B cell (primary cell): Measurements from ENCODE around the gene RNF17. TPM values are rescaled to one million over a fixed set of nuclear protein-coding genes. Genes with fewer than 3 reads are reported as not detected.

ENCODE experiments used
- ATAC-seq: fragments of 200-7000 bp; cut with Tn5 transposase; one replicate; pipeline ENCODE4 v1.10.0; 2021; ENCODE audit warnings: low read depth, mild to moderate bottlenecking, moderate number of reproducible peaks, moderate library complexity
- CTCF ChIA-PET: fragments of 350-600 bp; sonication (Branson Sonifier 250); formaldehyde crosslinking; loops from one replicate; lab custom pipeline; 2021; ENCODE audit warnings: antibody characterized with exemption, inconsistent platforms; lab: Charles Lee
- POLR2A ChIA-PET: fragments of 350-600 bp; sonication (Branson Sonifier 250); formaldehyde crosslinking; loops from one replicate; lab custom pipeline; 2021; ENCODE audit warnings: antibody characterized with exemption; lab: Charles Lee
- DNase-seq: peaks from one replicate; pipeline ENCODE4 v3.0.0; 2013
- H2AFZ ChIP-seq: 2 replicates; pipeline ENCODE4 v1.6.1; 2012; ENCODE audit warnings: mild to moderate bottlenecking, low read depth, low read length; ENCODE audit not compliant: insufficient read depth, poor library complexity, severe bottlenecking
- H3K27ac ChIP-seq, 2 donors: 1 replicate in 1 of 2; 2 replicates in 1 of 2; pipeline ENCODE4 v1.5.1; 2012 to 2013; ENCODE audit warnings: low read length in 2 of 2, mild to moderate bottlenecking in 2 of 2, moderate library complexity in 1 of 2
- H3K27me3 ChIP-seq, 4 experiments: fragments of 200-600 bp in 1 of 4; sonication (generic) in 1 of 4; replicated peaks in 1 of 4; 1 replicate in 2 of 4; 2 replicates in 2 of 4; pipeline versions ENCODE4 v1.6.1 to v1.7.0; 2013 to 2016; ENCODE audit warnings: low read length in 3 of 4, mild to moderate bottlenecking in 2 of 4, mixed read lengths in 1 of 4, moderate library complexity in 1 of 4; ENCODE audit not compliant: insufficient read depth in 4 of 4, control insufficient read depth in 3 of 4; ENCODE audit errors: control extremely low read depth in 1 of 4
- H3K36me3 ChIP-seq, 2 experiments: replicated peaks in 1 of 2; 1 replicate in 1 of 2; 2 replicates in 1 of 2; pipeline versions ENCODE4 v1.6.1 to v1.7.1; 2013; ENCODE audit warnings: low read length in 1 of 2; ENCODE audit not compliant: insufficient read depth in 2 of 2, control insufficient read depth in 1 of 2; ENCODE audit errors: control extremely low read depth in 1 of 2, extremely low read depth in 1 of 2
- H3K4me1 ChIP-seq, 2 donors: fragments of 200-600 bp in 1 of 2; sonication (generic) in 1 of 2; 1 replicate in 1 of 2; 2 replicates in 1 of 2; pipeline versions ENCODE4 v1.5.1 to v1.6.1; 2013 to 2017; ENCODE audit warnings: low read length in 2 of 2; ENCODE audit not compliant: control insufficient read depth in 2 of 2, insufficient read depth in 2 of 2
- H3K4me2 ChIP-seq: replicated peaks from 2 replicates; pipeline ENCODE3; 2012; ENCODE audit warnings: mild to moderate bottlenecking, low read depth, low read length; ENCODE audit not compliant: poor library complexity, severe bottlenecking
- H3K4me3 ChIP-seq, 5 experiments: fragments of 200-600 bp in 1 of 5; sonication (generic) in 1 of 5; 1 replicate in 3 of 5; 2 replicates in 2 of 5; pipeline versions ENCODE4 v1.5.1 to v1.7.0; 2011 to 2016; ENCODE audit warnings: low read length in 4 of 5, mild to moderate bottlenecking in 4 of 5, low read depth in 2 of 5, control low read depth in 1 of 5, moderate library complexity in 1 of 5; ENCODE audit not compliant: insufficient read depth in 1 of 5; ENCODE audit errors: control extremely low read depth in 1 of 5, extremely low read depth in 1 of 5
- H3K79me2 ChIP-seq: fragments of 200-600 bp; sonication (generic); one replicate; pipeline ENCODE4 v1.6.0; 2016; ENCODE audit warnings: low read length; ENCODE audit not compliant: control insufficient read depth, insufficient read depth
- H3K9ac ChIP-seq: fragments of 200-600 bp; sonication (generic); 2 replicates; pipeline ENCODE4 v1.6.1; 2017; ENCODE audit warnings: mild to moderate bottlenecking, low read length, moderate library complexity
- H3K9me3 ChIP-seq, 3 donors: one replicate each; pipeline versions ENCODE4 v1.6.1 to v1.7.1; 2013; ENCODE audit warnings: low read length in 2 of 3; ENCODE audit not compliant: control insufficient read depth in 2 of 3, insufficient read depth in 1 of 3; ENCODE audit errors: control extremely low read depth in 1 of 3
- H4K20me1 ChIP-seq: 2 replicates; pipeline ENCODE4 v1.6.0; 2012; ENCODE audit warnings: mild to moderate bottlenecking, low read length; ENCODE audit not compliant: insufficient read depth, control insufficient read depth, poor library complexity, severe bottlenecking
- H3K27ac Mint-ChIP-seq: one replicate; pipeline ENCODE4 v1.8.0; 2021; ENCODE audit warnings: mixed read lengths
- H3K27me3 Mint-ChIP-seq: one replicate; pipeline ENCODE4 v1.8.0; 2021; ENCODE audit warnings: mixed read lengths
- H3K4me1 Mint-ChIP-seq: one replicate; pipeline ENCODE4 v1.8.0; 2021; ENCODE audit warnings: mixed read lengths
- H3K4me3 Mint-ChIP-seq: one replicate; pipeline ENCODE4 v1.8.0; 2021; ENCODE audit warnings: mixed read lengths
- H3K9me3 Mint-ChIP-seq: one replicate; pipeline ENCODE4 v1.8.0; 2022; ENCODE audit warnings: mixed read lengths; ENCODE audit not compliant: insufficient read depth
- CTCF ChIP-seq: fragments of 200-600 bp; IDR thresholded peaks from one replicate; pipeline ENCODE4 v1.8.0; 2022; ENCODE audit warnings: antibody characterized with exemption, mild to moderate bottlenecking
- EZH2 ChIP-seq: IDR thresholded peaks from 2 replicates; pipeline ENCODE4 v1.6.1; 2012; ENCODE audit warnings: borderline replicate concordance, low read depth, mild to moderate bottlenecking, moderate library complexity, low read length; ENCODE audit not compliant: insufficient read depth, poor library complexity, severe bottlenecking
- WGBS: methylation state at CpG from one replicate; pipeline ENCODE4 v1.1.5; 2013; ENCODE audit warnings: missing lambda C conversion rate; ENCODE audit not compliant: insufficient coverage; 5-methylcytosine and 5-hydroxymethylcytosine counted together
- intact Hi-C: fragments of 100-400 bp; cut with micrococcal nuclease; formaldehyde crosslinking; loops from one replicate; pipeline ENCODE4 v1.10.0; 2022
- polyA plus RNA-seq: library from polyadenylated mRNA; depleted of rRNA; stranded (reverse); fragments of >200 nt; gene quantifications from 2 replicates; pipeline ENCODE4 v1.2.3, GENCODE V29; 2012
- total RNA-seq, 2 donors: library from RNA; stranded (reverse); fragments of 120-200 nt in 1 of 2; gene quantifications; 1 replicate in 1 of 2; 2 replicates in 1 of 2; pipeline versions ENCODE4 v1.2.3 to v1.2.4, GENCODE V29; 2013 to 2022

The RNF17 gene
- total and polyA plus RNA-seq, 2 donors (not counting 1 experiment from before 2014, with no cell fraction given) = 0.12 TPM; not detected in 1

DNA sequence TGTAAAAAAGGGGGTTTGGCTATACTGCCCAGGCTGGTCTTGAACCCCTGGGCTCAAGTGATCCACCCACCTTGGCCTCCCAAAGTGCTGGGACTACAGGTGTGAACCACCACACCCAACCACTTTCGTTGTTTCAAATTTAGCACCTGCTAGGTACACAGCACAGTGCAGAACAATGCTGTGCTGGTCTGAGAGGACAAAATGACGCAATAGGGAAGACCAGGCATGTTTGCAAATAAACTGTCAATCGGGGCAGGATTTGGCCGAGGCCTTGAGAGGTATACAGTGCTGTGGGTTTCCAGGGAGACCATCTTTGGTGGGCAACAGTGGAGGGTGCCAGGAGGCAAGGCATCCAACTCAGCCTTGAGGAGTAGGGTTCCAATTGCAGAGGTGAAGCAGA lies 46.8 kb upstream of the RNF17 start:
- Histone ChIP-seq H3K27ac (no peak overlapping the region), H4K20me1 (no peaks in the 10 kb centered on the region), H3K9ac (no peak overlapping the region), H3K9me3 (no peaks in the 10 kb centered on the region), H3K79me2 (no peaks in the 10 kb centered on the region), H3K4me2 (no peak overlapping the region), H3K4me1 (no peaks in the 10 kb centered on the region), H3K4me3 (no peak overlapping the region), H3K27me3 (peaks cover 0 to 2% (median 0%) of the 10 kb centered on the region in 4 experiments), H2AFZ (no peak overlapping the region), H3K36me3 (no peaks in the 10 kb centered on the region)
- ChIA-PET CTCF (interaction anchor here (0.7 kb wide), 1 partner anchor 136 kb away, joined by 3 read pairs; no protein-coding TSS in a partner anchor), POLR2A (no interaction called here)
- Mint-ChIP-seq H3K4me1 (no peaks in the 10 kb centered on the region), H3K9me3 (no peaks in the 10 kb centered on the region), H3K27me3 (peaks cover 10% of the 10 kb centered on the region), H3K4me3 (no peak overlapping the region), H3K27ac (no peak overlapping the region)
- DNase-seq (no peak), ATAC-seq (no peak)
- WGBS = 77% methylated on average over 4 of the region's 4 CpGs
- intact Hi-C loops = no loop called here
- TF ChIP-seq CTCF = no peak
- no peak for TF ChIP-seq EZH2

GRCh38 chr13:24718192-24718965 lies 45.6 kb upstream of the RNF17 start:
- ATAC-seq (no peak), DNase-seq (no peak)
- Histone ChIP-seq H2AFZ (no peak overlapping the region), H3K79me2 (no peaks in the 10 kb centered on the region), H3K36me3 (no peaks in the 10 kb centered on the region), H3K9me3 (no peaks in the 10 kb centered on the region), H3K27ac (no peak overlapping the region), H3K4me1 (no peaks in the 10 kb centered on the region), H3K4me2 (no peak overlapping the region), H4K20me1 (no peaks in the 10 kb centered on the region), H3K4me3 (no peak overlapping the region), H3K27me3 (peaks cover 0 to 2% (median 0%) of the 10 kb centered on the region in 4 experiments), H3K9ac (no peak overlapping the region)
- ChIA-PET POLR2A (no interaction called here), CTCF (interaction anchor here (0.7 kb wide), 1 partner anchor 137 kb away, joined by 3 read pairs; no protein-coding TSS in a partner anchor)
- WGBS = 95% methylated on average over 38 of the region's 40 CpGs
- intact Hi-C loops = no loop called here
- no peak overlapping the region for H3K27ac Mint-ChIP-seq
- TF ChIP-seq EZH2 = no peak
- TF ChIP-seq CTCF = no peak
- peaks cover 10% of the 10 kb centered on the region for H3K27me3 Mint-ChIP-seq
- no peaks in the 10 kb centered on the region for H3K9me3 Mint-ChIP-seq
- no peak overlapping the region for H3K4me3 Mint-ChIP-seq
- H3K4me1 Mint-ChIP-seq = no peaks in the 10 kb centered on the region
